GM23338 (cell line): ENCODE data around the gene MGLL. TPM values are rescaled to one million over a fixed set of nuclear protein-coding genes. Genes with fewer than 3 reads are reported as not detected.

Source experiments
- EZH2phosphoT487 ChIP-seq: fragments of 200-600 bp; sonication (generic); IDR thresholded peaks from one replicate; pipeline ENCODE4 v1.8.1; 2018; ENCODE audit warnings: antibody characterized with exemption; ENCODE audit not compliant: unreplicated experiment
- JUNB ChIP-seq: IDR thresholded peaks from one replicate; pipeline ENCODE4 v1.6.1; 2016; ENCODE audit warnings: antibody characterized with exemption; ENCODE audit not compliant: unreplicated experiment
- NANOG ChIP-seq: IDR thresholded peaks from 2 replicates; pipeline ENCODE4 v1.6.1; 2016; ENCODE audit warnings: antibody characterized with exemption, borderline replicate concordance
- ZNF331 ChIP-seq: fragments of 250-450 bp; sonication (Bioruptor Pico); IDR thresholded peaks from 2 replicates; pipeline ENCODE4 v1.5.0; 2020; ENCODE audit warnings: low read depth, mild to moderate bottlenecking, moderate library complexity
- polyA plus RNA-seq: library from polyadenylated mRNA; unstranded; fragments of >200 nt; fragmentation: Nextera tagmentation; extraction: Ambion mirVana; gene quantifications from 2 replicates; pipeline ENCODE4 v1.2.1, GENCODE V29; 2016
- total RNA-seq: library from RNA; depleted of rRNA; stranded (reverse); fragments of >200 nt; shearing (Covaris generic); gene quantifications from 2 replicates; pipeline ENCODE4 v1.2.3, GENCODE V29; 2014
- TF ChIP-seq, protein P1 (sequence below): fragments of 250-450 bp; sonication (Bioruptor Pico); IDR thresholded peaks from 2 replicates; pipeline ENCODE4 v1.5.0; 2020; ENCODE audit warnings: mild to moderate bottlenecking, moderate library complexity
- TF ChIP-seq, protein P2 (sequence below): IDR thresholded peaks from 2 replicates; pipeline ENCODE4 v1.6.1; 2016; ENCODE audit warnings: antibody characterized with exemption
- TF ChIP-seq, protein P3 (sequence below), 2 experiments: fragments of 200-600 bp in 1 of 2; sonication (generic) in 1 of 2; conservative IDR thresholded peaks; 2 replicates each; pipeline versions ENCODE4 v1.5.1 to v1.6.1; 2016 to 2017; ENCODE audit warnings: antibody characterized with exemption in 2 of 2, low read depth in 2 of 2, mild to moderate bottlenecking in 2 of 2, moderate library complexity in 1 of 2

Gene MGLL
- total and polyA plus RNA-seq, 2 experiments from 2014 or later = 0.71 to 0.83 TPM

DNA sequence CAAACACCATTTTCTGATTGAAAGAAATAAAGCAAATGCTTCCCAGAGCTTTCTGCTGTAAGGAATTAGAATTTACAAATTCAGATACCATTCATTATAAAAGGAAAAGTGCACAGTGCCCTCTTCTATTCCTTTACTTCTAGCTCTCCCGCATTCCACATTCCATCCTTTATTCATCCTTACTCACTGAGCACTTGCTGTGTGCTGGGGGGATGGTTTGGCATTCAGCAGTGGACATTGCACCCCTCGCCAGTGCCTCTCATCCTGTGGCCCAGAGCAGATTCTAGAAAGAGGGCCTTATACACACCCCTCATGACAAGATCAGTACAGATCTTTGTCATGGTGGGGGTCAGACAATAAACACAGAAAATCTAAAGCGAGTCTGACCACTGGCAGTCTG, 73.0 kb downstream of the MGLL start (continued):
- TF ChIP-seq, protein P1, sequence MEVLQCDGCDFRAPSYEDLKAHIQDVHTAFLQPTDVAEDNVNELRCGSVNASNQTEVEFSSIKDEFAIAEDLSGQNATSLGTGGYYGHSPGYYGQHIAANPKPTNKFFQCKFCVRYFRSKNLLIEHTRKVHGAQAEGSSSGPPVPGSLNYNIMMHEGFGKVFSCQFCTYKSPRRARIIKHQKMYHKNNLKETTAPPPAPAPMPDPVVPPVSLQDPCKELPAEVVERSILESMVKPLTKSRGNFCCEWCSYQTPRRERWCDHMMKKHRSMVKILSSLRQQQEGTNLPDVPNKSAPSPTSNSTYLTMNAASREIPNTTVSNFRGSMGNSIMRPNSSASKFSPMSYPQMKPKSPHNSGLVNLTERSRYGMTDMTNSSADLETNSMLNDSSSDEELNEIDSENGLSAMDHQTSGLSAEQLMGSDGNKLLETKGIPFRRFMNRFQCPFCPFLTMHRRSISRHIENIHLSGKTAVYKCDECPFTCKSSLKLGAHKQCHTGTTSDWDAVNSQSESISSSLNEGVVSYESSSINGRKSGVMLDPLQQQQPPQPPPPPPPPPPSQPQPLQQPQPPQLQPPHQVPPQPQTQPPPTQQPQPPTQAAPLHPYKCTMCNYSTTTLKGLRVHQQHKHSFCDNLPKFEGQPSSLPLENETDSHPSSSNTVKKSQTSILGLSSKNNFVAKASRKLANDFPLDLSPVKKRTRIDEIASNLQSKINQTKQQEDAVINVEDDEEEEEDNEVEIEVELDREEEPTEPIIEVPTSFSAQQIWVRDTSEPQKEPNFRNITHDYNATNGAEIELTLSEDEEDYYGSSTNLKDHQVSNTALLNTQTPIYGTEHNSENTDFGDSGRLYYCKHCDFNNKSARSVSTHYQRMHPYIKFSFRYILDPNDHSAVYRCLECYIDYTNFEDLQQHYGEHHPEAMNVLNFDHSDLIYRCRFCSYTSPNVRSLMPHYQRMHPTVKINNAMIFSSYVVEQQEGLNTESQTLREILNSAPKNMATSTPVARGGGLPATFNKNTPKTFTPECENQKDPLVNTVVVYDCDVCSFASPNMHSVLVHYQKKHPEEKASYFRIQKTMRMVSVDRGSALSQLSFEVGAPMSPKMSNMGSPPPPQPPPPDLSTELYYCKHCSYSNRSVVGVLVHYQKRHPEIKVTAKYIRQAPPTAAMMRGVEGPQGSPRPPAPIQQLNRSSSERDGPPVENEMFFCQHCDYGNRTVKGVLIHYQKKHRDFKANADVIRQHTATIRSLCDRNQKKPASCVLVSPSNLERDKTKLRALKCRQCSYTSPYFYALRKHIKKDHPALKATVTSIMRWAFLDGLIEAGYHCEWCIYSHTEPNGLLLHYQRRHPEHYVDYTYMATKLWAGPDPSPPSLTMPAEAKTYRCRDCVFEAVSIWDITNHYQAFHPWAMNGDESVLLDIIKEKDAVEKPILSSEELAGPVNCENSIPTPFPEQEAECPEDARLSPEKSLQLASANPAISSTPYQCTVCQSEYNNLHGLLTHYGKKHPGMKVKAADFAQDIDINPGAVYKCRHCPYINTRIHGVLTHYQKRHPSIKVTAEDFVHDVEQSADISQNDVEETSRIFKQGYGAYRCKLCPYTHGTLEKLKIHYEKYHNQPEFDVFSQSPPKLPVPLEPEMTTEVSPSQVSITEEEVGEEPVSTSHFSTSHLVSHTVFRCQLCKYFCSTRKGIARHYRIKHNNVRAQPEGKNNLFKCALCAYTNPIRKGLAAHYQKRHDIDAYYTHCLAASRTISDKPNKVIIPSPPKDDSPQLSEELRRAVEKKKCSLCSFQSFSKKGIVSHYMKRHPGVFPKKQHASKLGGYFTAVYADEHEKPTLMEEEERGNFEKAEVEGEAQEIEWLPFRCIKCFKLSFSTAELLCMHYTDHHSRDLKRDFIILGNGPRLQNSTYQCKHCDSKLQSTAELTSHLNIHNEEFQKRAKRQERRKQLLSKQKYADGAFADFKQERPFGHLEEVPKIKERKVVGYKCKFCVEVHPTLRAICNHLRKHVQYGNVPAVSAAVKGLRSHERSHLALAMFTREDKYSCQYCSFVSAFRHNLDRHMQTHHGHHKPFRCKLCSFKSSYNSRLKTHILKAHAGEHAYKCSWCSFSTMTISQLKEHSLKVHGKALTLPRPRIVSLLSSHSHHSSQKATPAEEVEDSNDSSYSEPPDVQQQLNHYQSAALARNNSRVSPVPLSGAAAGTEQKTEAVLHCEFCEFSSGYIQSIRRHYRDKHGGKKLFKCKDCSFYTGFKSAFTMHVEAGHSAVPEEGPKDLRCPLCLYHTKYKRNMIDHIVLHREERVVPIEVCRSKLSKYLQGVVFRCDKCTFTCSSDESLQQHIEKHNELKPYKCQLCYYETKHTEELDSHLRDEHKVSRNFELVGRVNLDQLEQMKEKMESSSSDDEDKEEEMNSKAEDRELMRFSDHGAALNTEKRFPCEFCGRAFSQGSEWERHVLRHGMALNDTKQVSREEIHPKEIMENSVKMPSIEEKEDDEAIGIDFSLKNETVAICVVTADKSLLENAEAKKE (CRISPR knock-in tag) = no peak
- TF ChIP-seq JUNB = no peak
- TF ChIP-seq ZNF331 = no peak
- TF ChIP-seq, protein P2, sequence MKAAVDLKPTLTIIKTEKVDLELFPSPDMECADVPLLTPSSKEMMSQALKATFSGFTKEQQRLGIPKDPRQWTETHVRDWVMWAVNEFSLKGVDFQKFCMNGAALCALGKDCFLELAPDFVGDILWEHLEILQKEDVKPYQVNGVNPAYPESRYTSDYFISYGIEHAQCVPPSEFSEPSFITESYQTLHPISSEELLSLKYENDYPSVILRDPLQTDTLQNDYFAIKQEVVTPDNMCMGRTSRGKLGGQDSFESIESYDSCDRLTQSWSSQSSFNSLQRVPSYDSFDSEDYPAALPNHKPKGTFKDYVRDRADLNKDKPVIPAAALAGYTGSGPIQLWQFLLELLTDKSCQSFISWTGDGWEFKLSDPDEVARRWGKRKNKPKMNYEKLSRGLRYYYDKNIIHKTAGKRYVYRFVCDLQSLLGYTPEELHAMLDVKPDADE = no peak
- no peak for TF ChIP-seq EZH2phosphoT487
- no peak for TF ChIP-seq NANOG
- TF ChIP-seq, protein P3, sequence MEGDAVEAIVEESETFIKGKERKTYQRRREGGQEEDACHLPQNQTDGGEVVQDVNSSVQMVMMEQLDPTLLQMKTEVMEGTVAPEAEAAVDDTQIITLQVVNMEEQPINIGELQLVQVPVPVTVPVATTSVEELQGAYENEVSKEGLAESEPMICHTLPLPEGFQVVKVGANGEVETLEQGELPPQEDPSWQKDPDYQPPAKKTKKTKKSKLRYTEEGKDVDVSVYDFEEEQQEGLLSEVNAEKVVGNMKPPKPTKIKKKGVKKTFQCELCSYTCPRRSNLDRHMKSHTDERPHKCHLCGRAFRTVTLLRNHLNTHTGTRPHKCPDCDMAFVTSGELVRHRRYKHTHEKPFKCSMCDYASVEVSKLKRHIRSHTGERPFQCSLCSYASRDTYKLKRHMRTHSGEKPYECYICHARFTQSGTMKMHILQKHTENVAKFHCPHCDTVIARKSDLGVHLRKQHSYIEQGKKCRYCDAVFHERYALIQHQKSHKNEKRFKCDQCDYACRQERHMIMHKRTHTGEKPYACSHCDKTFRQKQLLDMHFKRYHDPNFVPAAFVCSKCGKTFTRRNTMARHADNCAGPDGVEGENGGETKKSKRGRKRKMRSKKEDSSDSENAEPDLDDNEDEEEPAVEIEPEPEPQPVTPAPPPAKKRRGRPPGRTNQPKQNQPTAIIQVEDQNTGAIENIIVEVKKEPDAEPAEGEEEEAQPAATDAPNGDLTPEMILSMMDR (conservative IDR thresholded peaks at IDR 0.05; ENCODE audit: low read depth in 2 of 2) = no peak
